ES-I3 (cell line): Measurements from ENCODE around the gene P3H1.
"Not testable (repeated sequence)": the region's sequence is repeated elsewhere in the genome, so short reads cannot be mapped to it uniquely, and the experiment has no call there.

ENCODE experiments used
- H3K36me3 ChIP-seq: 2 replicates; pipeline ENCODE4 v1.6.1; 2013; ENCODE audit warnings: mild to moderate bottlenecking, low read length, control low read depth, moderate library complexity; ENCODE audit not compliant: insufficient read depth
- H3K4me1 ChIP-seq: 2 replicates; pipeline ENCODE4 v1.6.1; 2013; ENCODE audit warnings: mild to moderate bottlenecking, control low read depth, low read length; ENCODE audit not compliant: insufficient read depth
- H3K9ac ChIP-seq: 2 replicates; pipeline ENCODE4 v1.6.1; 2013; ENCODE audit warnings: low read depth, mild to moderate bottlenecking, low read length, moderate library complexity
- H3K9me3 ChIP-seq: 2 replicates; pipeline ENCODE4 v1.6.1; 2013; ENCODE audit warnings: mild to moderate bottlenecking, low read length, moderate library complexity; ENCODE audit not compliant: control insufficient read depth, insufficient read depth

P3H1 gene

GRCh38 chr1:42736571-42737200, 30.1 kb downstream of the P3H1 start:
- Histone ChIP-seq H3K4me1 (peaks cover 33% of the 10 kb centered on the region; the same call in 1 of the 2 replicates), H3K36me3 (no peaks in the 10 kb centered on the region), H3K9me3 (no peaks in the 10 kb centered on the region), H3K9ac (no peak overlapping the region)

- peaks cover 29% of the 10 kb centered on the region; the same call in 1 of the 2 replicates for H3K4me1 ChIP-seq
- H3K36me3 ChIP-seq = no peaks in the 10 kb centered on the region
- no peak overlapping the region for H3K9ac ChIP-seq
- H3K9me3 ChIP-seq = no peaks in the 10 kb centered on the region
Measured at GRCh38 chr1:42736152-42736551, 30.7 kb downstream of the P3H1 start.

- H3K9me3 ChIP-seq = no peaks in the 10 kb centered on the region
- no peaks in the 10 kb centered on the region for H3K36me3 ChIP-seq
- peaks cover 27% of the 10 kb centered on the region; the same call in 1 of the 2 replicates for H3K4me1 ChIP-seq
- H3K9ac ChIP-seq = no peak overlapping the region
Measured at GRCh38 chr1:42735477-42736105, 31.2 kb downstream of the P3H1 start.

- no peaks in the 10 kb centered on the region for H3K36me3 ChIP-seq
- no peaks in the 10 kb centered on the region for H3K9me3 ChIP-seq
- no peak overlapping the region for H3K9ac ChIP-seq
- peaks cover 24% of the 10 kb centered on the region; the same call in 1 of the 2 replicates for H3K4me1 ChIP-seq
Measured at GRCh38 chr1:42735056-42735455, 31.8 kb downstream of the P3H1 start.

- Histone ChIP-seq H3K9me3 (no peaks in the 10 kb centered on the region), H3K9ac (no peak overlapping the region), H3K36me3 (no peaks in the 10 kb centered on the region), H3K4me1 (peaks cover 22% of the 10 kb centered on the region; the same call in 1 of the 2 replicates)
Measured at GRCh38 chr1:42734201-42735035, 32.4 kb downstream of the P3H1 start.

- Histone ChIP-seq H3K9ac (no peak overlapping the region), H3K4me1 (peaks cover 14% of the 10 kb centered on the region; the same call in 1 of the 2 replicates), H3K9me3 (no peaks in the 10 kb centered on the region), H3K36me3 (no peaks in the 10 kb centered on the region)
Measured at GRCh38 chr1:42733415-42734200, 33.2 kb downstream of the P3H1 start.

GRCh38 chr1:42732126-42732680, 34.6 kb downstream of the P3H1 start:
- no peak overlapping the region for H3K9ac ChIP-seq
- peaks cover 14% of the 10 kb centered on the region; the same call in 1 of the 2 replicates for H3K4me1 ChIP-seq
- no peaks in the 10 kb centered on the region for H3K9me3 ChIP-seq
- no peaks in the 10 kb centered on the region for H3K36me3 ChIP-seq

- Histone ChIP-seq H3K36me3 (no peaks in the 10 kb centered on the region), H3K4me1 (peaks cover 14% of the 10 kb centered on the region; the same call in 1 of the 2 replicates), H3K9me3 (no peaks in the 10 kb centered on the region), H3K9ac (no peak overlapping the region)
Measured at GRCh38 chr1:42731585-42731984, 35.2 kb downstream of the P3H1 start.

- H3K9me3 ChIP-seq = no peaks in the 10 kb centered on the region
- peaks cover 14% of the 10 kb centered on the region; the same call in 1 of the 2 replicates for H3K4me1 ChIP-seq
- no peak overlapping the region for H3K9ac ChIP-seq
- H3K36me3 ChIP-seq = no peaks in the 10 kb centered on the region
Measured at GRCh38 chr1:42730988-42731387, 35.8 kb downstream of the P3H1 start.

- Histone ChIP-seq H3K4me1 (peaks cover 14% of the 10 kb centered on the region; the same call in 1 of the 2 replicates), H3K36me3 (no peaks in the 10 kb centered on the region), H3K9ac (no peak overlapping the region), H3K9me3 (no peaks in the 10 kb centered on the region)
Measured at GRCh38 chr1:42730002-42730401, 36.8 kb downstream of the P3H1 start.

GRCh38 chr1:42725820-42726219, 41.0 kb downstream of the P3H1 start:
- not testable (repeated sequence) for H3K9me3 ChIP-seq, H3K4me1 ChIP-seq, H3K36me3 ChIP-seq, H3K9ac ChIP-seq

- Histone ChIP-seq H3K36me3 (no peaks in the 10 kb centered on the region), H3K9me3 (no peaks in the 10 kb centered on the region), H3K4me1 (0 out of 2 replicates have a peak, but pooled peaks cover 2% of the 10 kb centered on the region), H3K9ac (no peak overlapping the region)
Measured at GRCh38 chr1:42723511-42723910, 43.3 kb downstream of the P3H1 start.

GRCh38 chr1:42722403-42722802, 44.4 kb downstream of the P3H1 start:
- not testable (repeated sequence) for H3K36me3 ChIP-seq, H3K9ac ChIP-seq, H3K9me3 ChIP-seq, H3K4me1 ChIP-seq

- H3K9me3 ChIP-seq = no peaks in the 10 kb centered on the region
- no peak overlapping the region for H3K9ac ChIP-seq
- 0 out of 2 replicates have a peak, but pooled peaks cover 2% of the 10 kb centered on the region for H3K4me1 ChIP-seq
- H3K36me3 ChIP-seq = no peaks in the 10 kb centered on the region
Measured at GRCh38 chr1:42721926-42722325, 44.9 kb downstream of the P3H1 start.
